ENCODE results near the gene PCDHGA10. TPM values are rescaled to one million over a fixed set of nuclear protein-coding genes. Genes with fewer than 3 reads are reported as not detected.
A peak's percentile ranks its signal among the peaks of the same experiment; 100 is the strongest.

Gene PCDHGA10
- total and polyA plus RNA-seq, 11 donors = 1.1 to 11.3 (median 5.2) TPM

- peaks cover 0 to 100% (median 62%) of the 10 kb centered on the region in 12 donors for H3K9me3 ChIP-seq
- H3K27ac ChIP-seq = peak within 1 kb of the TSS in 6 of 12 donors; percentile 16 to 53 (median 44)
- DNase-seq (peak in 3 of 5 donors; percentile 40 to 70 (median 62)), ATAC-seq (peak; percentile 75 to 92 (median 89))
- TF ChIP-seq POLR2A (IDR thresholded peaks at IDR 0.05) = no peak
- TF ChIP-seq CTCF (IDR thresholded peaks at IDR 0.05) = peak in 11 of 12 donors; percentile 15 to 55 (median 38)
- peaks cover 0 to 36% (median 0%) of the 10 kb centered on the region in 9 donors for H3K36me3 ChIP-seq
- H3K27me3 ChIP-seq = peaks cover 0 to 50% (median 0%) of the 10 kb centered on the region in 9 donors
- intact Hi-C loops (cut with DNase I) = loop anchor here in 2 of 10 donors (10.0 kb wide), 1 partner anchor 45 kb away; the partner anchor contains the start of genes PCDHGA10 (in 2 of the 2) and PCDHGB7 (in 2 of the 2)
- H3K4me1 ChIP-seq = peaks cover 0 to 31% (median 2%) of the 10 kb centered on the region in 12 donors
- peak within 1 kb of the TSS in 9 of 12 donors; percentile 22 to 44 (median 38) for H3K4me3 ChIP-seq
- WGBS, 4 donors = 22 to 39% (median 27%) methylated on average over 30 to 32 of the region's 32 CpGs
Measured at GRCh38 chr5:141369994-141370848, 42.6 kb upstream of the PCDHGA10 start, which contains the start of gene PCDHGB3. Gene PCDHGB3 (plus strand): TSS chr5:141370242. CDS start chr5:141370395, 153 bp downstream.

- H3K36me3 ChIP-seq = peaks cover 0 to 26% (median 0%) of the 10 kb centered on the region in 9 donors
Measured at GRCh38 chr5:141371572-141372475, 41.0 kb upstream of the PCDHGA10 start.

GRCh38 chr5:141373673-141374317 is 39.0 kb upstream of the PCDHGA10 start, which contains the start of gene PCDHGA6:
Gene PCDHGA6 (plus strand): TSS chr5:141373891. CDS start chr5:141374084, 193 bp downstream.
- Histone ChIP-seq H3K9me3 (peaks cover 0 to 99% (median 64%) of the 10 kb centered on the region in 12 donors), H3K27me3 (peaks cover 0 to 31% (median 0%) of the 10 kb centered on the region in 9 donors)

More at GRCh38 chr5:141371572-141372475, 41.0 kb upstream of the PCDHGA10 start:
- no peak overlapping the region for H3K4me3 ChIP-seq
- no peak for TF ChIP-seq POLR2A (IDR thresholded peaks at IDR 0.05)
- TF ChIP-seq CTCF (IDR thresholded peaks at IDR 0.05) = no peak
- H3K27me3 ChIP-seq = peaks cover 0 to 34% (median 0%) of the 10 kb centered on the region in 9 donors
- peak in 1 of 5 donors; percentile 25 for DNase-seq
- ATAC-seq = peak in 3 of 4 donors; percentile 18 to 20 (median 19)
- peaks cover 0 to 31% (median 2%) of the 10 kb centered on the region in 12 donors for H3K4me1 ChIP-seq
- intact Hi-C loops (cut with DNase I) = no loop called here
- H3K27ac ChIP-seq = no peak overlapping the region
- 34 to 48% (median 42%) methylated on average over 25 to 69 of the region's 69 CpGs for WGBS, 4 donors
- H3K9me3 ChIP-seq = peaks cover 0 to 99% (median 61%) of the 10 kb centered on the region in 12 donors

More at GRCh38 chr5:141373673-141374317, 39.0 kb upstream of the PCDHGA10 start, which contains the start of gene PCDHGA6:
- intact Hi-C loops (cut with DNase I) = no loop called here
- Histone ChIP-seq H3K36me3 (peaks cover 0 to 36% (median 0%) of the 10 kb centered on the region in 9 donors), H3K27ac (no peak within 1 kb of the TSS), H3K4me3 (peak within 1 kb of the TSS in 10 of 12 donors; percentile 9 to 42 (median 31)), H3K4me1 (peaks cover 0 to 31% (median 2%) of the 10 kb centered on the region in 12 donors)
- no peak for DNase-seq
- TF ChIP-seq CTCF (IDR thresholded peaks at IDR 0.05) (peak in 11 of 12 donors; percentile 19 to 50 (median 41)), POLR2A (IDR thresholded peaks at IDR 0.05) (no peak)
- WGBS, 4 donors = 25 to 41% (median 30%) methylated on average over 25 to 27 of the region's 27 CpGs
- no peak for ATAC-seq

Measured in heart left ventricle (tissue), 16 donors.